Right atrium auricular region (tissue), 2 donors: Measurements from ENCODE around the gene PCDH9. TPM values are rescaled to one million over a fixed set of nuclear protein-coding genes. Genes with fewer than 3 reads are reported as not detected.

Source experiments
- DNase-seq: peaks from one replicate; pipeline ENCODE4 v3.0.0-alpha.2; 2019; ENCODE audit warnings: low spot score
- H3K27ac ChIP-seq, 2 donors: fragments of 200-600 bp; sonication (generic); 1 replicate in 1 of 2; 2 replicates in 1 of 2; pipeline ENCODE4 v1.5.1; 2016 to 2019
- H3K27me3 ChIP-seq, 2 donors: fragments of 200-600 bp; sonication (generic); one replicate each; pipeline versions ENCODE4 v1.5.1 to v1.6.0; 2017 to 2019
- H3K36me3 ChIP-seq: fragments of 200-600 bp; sonication (generic); one replicate; pipeline ENCODE4 v1.5.1; 2016
- H3K4me1 ChIP-seq, 2 donors: fragments of 200-600 bp; sonication (generic); one replicate each; pipeline versions ENCODE4 v1.5.1 to v1.6.0; 2017 to 2019
- H3K4me3 ChIP-seq, 2 donors: fragments of 200-600 bp; sonication (generic); 1 replicate in 1 of 2; 2 replicates in 1 of 2; pipeline ENCODE4 v1.5.1; 2017 to 2019; ENCODE audit warnings: mild to moderate bottlenecking in 1 of 2, moderate library complexity in 1 of 2
- H3K9me3 ChIP-seq, 2 donors: fragments of 200-600 bp; sonication (generic); one replicate each; pipeline ENCODE4 v1.5.1; 2019
- CTCF ChIP-seq, 2 donors: fragments of 200-600 bp; sonication (generic); IDR thresholded peaks; one replicate each; pipeline ENCODE4 v1.5.1; 2019; ENCODE audit warnings: antibody characterized with exemption in 2 of 2
- total RNA-seq, 2 donors: library from RNA; depleted of rRNA; stranded (reverse); fragments of >200 nt; gene quantifications; one replicate each; pipeline ENCODE4 v1.1.0, GENCODE V29; 2016

PCDH9 gene
- total RNA-seq, 2 donors from 2014 or later = 19.4 to 28.7 TPM

- no peak overlapping the region for H3K27ac ChIP-seq
- no peak for DNase-seq
- H3K4me3 ChIP-seq = no peak overlapping the region
- H3K36me3 ChIP-seq = no peaks in the 10 kb centered on the region
- H3K4me1 ChIP-seq = peaks cover 0 to 18% of the 10 kb centered on the region in 2 donors
- H3K9me3 ChIP-seq = no peaks in the 10 kb centered on the region
- H3K27me3 ChIP-seq = no peaks in the 10 kb centered on the region
- no peak for TF ChIP-seq CTCF (IDR thresholded peaks at IDR 0.05)
Measured at GRCh38 chr13:67096418-67096817, 133.7 kb downstream of the PCDH9 start.

GRCh38 chr13:67095621-67096020 lies 134.5 kb downstream of the PCDH9 start:
- Histone ChIP-seq H3K9me3 (no peaks in the 10 kb centered on the region), H3K36me3 (no peaks in the 10 kb centered on the region), H3K4me1 (peaks cover 0 to 24% of the 10 kb centered on the region in 2 donors), H3K4me3 (no peak overlapping the region), H3K27me3 (no peaks in the 10 kb centered on the region), H3K27ac (peak overlapping the region in 1 of 2 donors; percentile 30)
- no peak for TF ChIP-seq CTCF (IDR thresholded peaks at IDR 0.05)
- DNase-seq = no peak

GRCh38 chr13:67094952-67095351 lies 135.2 kb downstream of the PCDH9 start:
- Histone ChIP-seq H3K27ac (no peak overlapping the region), H3K4me1 (peaks cover 0 to 28% of the 10 kb centered on the region in 2 donors), H3K27me3 (no peaks in the 10 kb centered on the region), H3K4me3 (no peak overlapping the region), H3K36me3 (no peaks in the 10 kb centered on the region), H3K9me3 (no peaks in the 10 kb centered on the region)
- TF ChIP-seq CTCF (IDR thresholded peaks at IDR 0.05) = no peak
- DNase-seq = no peak

GRCh38 chr13:67094078-67094477 lies 136.1 kb downstream of the PCDH9 start:
- TF ChIP-seq CTCF (IDR thresholded peaks at IDR 0.05) = no peak
- Histone ChIP-seq H3K36me3 (no peaks in the 10 kb centered on the region), H3K4me3 (no peak overlapping the region), H3K4me1 (peaks cover 0 to 28% of the 10 kb centered on the region in 2 donors), H3K27ac (no peak overlapping the region), H3K9me3 (no peaks in the 10 kb centered on the region), H3K27me3 (no peaks in the 10 kb centered on the region)
- DNase-seq = no peak

- Histone ChIP-seq H3K9me3 (no peaks in the 10 kb centered on the region), H3K4me3 (no peak overlapping the region), H3K27me3 (no peaks in the 10 kb centered on the region), H3K4me1 (peaks cover 0 to 24% of the 10 kb centered on the region in 2 donors), H3K27ac (peak overlapping the region in 1 of 2 donors; percentile 71), H3K36me3 (no peaks in the 10 kb centered on the region)
- DNase-seq = no peak
- no peak for TF ChIP-seq CTCF (IDR thresholded peaks at IDR 0.05)
Measured at GRCh38 chr13:67091603-67092002, 138.5 kb downstream of the PCDH9 start.

- Histone ChIP-seq H3K9me3 (no peaks in the 10 kb centered on the region), H3K27ac (peak overlapping the region in 1 of 2 donors; percentile 71), H3K4me1 (peaks cover 0 to 21% of the 10 kb centered on the region in 2 donors), H3K27me3 (no peaks in the 10 kb centered on the region), H3K36me3 (no peaks in the 10 kb centered on the region), H3K4me3 (no peak overlapping the region)
- TF ChIP-seq CTCF (IDR thresholded peaks at IDR 0.05) = no peak
- no peak for DNase-seq
Measured at GRCh38 chr13:67090856-67091255, 139.3 kb downstream of the PCDH9 start.
